SK-N-SH treated with all-trans-retinoic acid at 6 μM for 48 hours (cell line): ENCODE results near the gene BABAM2.
A peak's percentile ranks its signal among the peaks of the same experiment; 100 is the strongest.

Experiments
- ATAC-seq: fragments of 200-7000 bp; cut with Tn5 transposase; 3 replicates; pipeline ENCODE4 v1.9.1; 2020; ENCODE audit warnings: mild to moderate bottlenecking, moderate library complexity
- ARNTL ChIP-seq: fragments of 450-650 bp; formaldehyde crosslinking; IDR thresholded peaks from 2 replicates; pipeline ENCODE4 v1.5.0; 2020; ENCODE audit warnings: low read depth, mild to moderate bottlenecking, moderate library complexity, borderline replicate concordance
- BACH2 ChIP-seq: fragments of 250-450 bp; sonication (Bioruptor Pico); IDR thresholded peaks from 2 replicates; pipeline ENCODE4 v1.9.0; 2021; ENCODE audit warnings: mild to moderate bottlenecking, borderline replicate concordance
- CSDC2 ChIP-seq: fragments of 250-450 bp; sonication (Bioruptor Pico); IDR thresholded peaks from 2 replicates; pipeline ENCODE4 v1.5.0; 2020; ENCODE audit warnings: mild to moderate bottlenecking, moderate library complexity
- ESRRG ChIP-seq: fragments of 250-450 bp; sonication (Bioruptor Pico); IDR thresholded peaks from 2 replicates; pipeline ENCODE4 v1.6.1; 2021; ENCODE audit warnings: mild to moderate bottlenecking
- GLIS3 ChIP-seq: fragments of 250-450 bp; sonication (Bioruptor Pico); IDR thresholded peaks from 2 replicates; pipeline ENCODE4 v1.5.0; 2020; ENCODE audit warnings: mild to moderate bottlenecking, moderate library complexity
- ISL1 ChIP-seq: fragments of 250-450 bp; sonication (Bioruptor Pico); IDR thresholded peaks from 2 replicates; pipeline ENCODE4 v2.1.2; 2022; ENCODE audit warnings: mild to moderate bottlenecking, moderate library complexity
- OSR1 ChIP-seq: fragments of 250-450 bp; sonication (Bioruptor Pico); IDR thresholded peaks from 2 replicates; pipeline ENCODE4 v1.8.0; 2022; ENCODE audit warnings: moderate library complexity, mild to moderate bottlenecking, inconsistent platforms
- PPARA ChIP-seq: fragments of 250-450 bp; sonication (Bioruptor Pico); IDR thresholded peaks from 2 replicates; pipeline ENCODE4 v1.5.0; 2020; ENCODE audit warnings: mild to moderate bottlenecking, borderline replicate concordance
- SNAI2 ChIP-seq: fragments of 250-450 bp; sonication (Bioruptor Pico); IDR thresholded peaks from 2 replicates; pipeline ENCODE4 v1.5.0; 2020; ENCODE audit warnings: mild to moderate bottlenecking, moderate library complexity
- TOX ChIP-seq: fragments of 250-450 bp; sonication (Bioruptor Pico); IDR thresholded peaks from 2 replicates; pipeline ENCODE4 v1.8.0; 2021; ENCODE audit warnings: mild to moderate bottlenecking, moderate library complexity, borderline replicate concordance
- ZC3H10 ChIP-seq: fragments of 250-450 bp; sonication (Bioruptor Pico); IDR thresholded peaks from 2 replicates; pipeline ENCODE4 v1.5.1; 2021; ENCODE audit warnings: mild to moderate bottlenecking, moderate library complexity
- ZFP3 ChIP-seq: fragments of 250-450 bp; sonication (Bioruptor Pico); IDR thresholded peaks from 2 replicates; pipeline ENCODE4 v1.5.0; 2020; ENCODE audit warnings: mild to moderate bottlenecking, moderate library complexity
- ZFP30 ChIP-seq: fragments of 450-650 bp; formaldehyde crosslinking; IDR thresholded peaks from 2 replicates; pipeline ENCODE4 v1.5.0; 2022; ENCODE audit warnings: mild to moderate bottlenecking, moderate library complexity
- ZNF565 ChIP-seq: fragments of 450-650 bp; formaldehyde crosslinking; conservative IDR thresholded peaks from 2 replicates; pipeline ENCODE4 v1.5.0; 2020; ENCODE audit warnings: low read depth, mild to moderate bottlenecking, moderate library complexity
- ZNF70 ChIP-seq: fragments of 450-650 bp; formaldehyde crosslinking; IDR thresholded peaks from 2 replicates; pipeline ENCODE4 v1.5.0; 2020; ENCODE audit warnings: mild to moderate bottlenecking, moderate library complexity
- ZNF8 ChIP-seq: fragments of 450-650 bp; formaldehyde crosslinking; IDR thresholded peaks from 2 replicates; pipeline ENCODE4 v1.5.0; 2020; ENCODE audit warnings: mild to moderate bottlenecking, moderate library complexity
- TF ChIP-seq, protein P1 (sequence below): fragments of 250-450 bp; sonication (Bioruptor Pico); IDR thresholded peaks from 2 replicates; pipeline ENCODE4 v1.5.1; 2021; ENCODE audit warnings: mild to moderate bottlenecking, moderate library complexity
- TF ChIP-seq, protein P2 (sequence below): fragments of 250-450 bp; sonication (Bioruptor Pico); IDR thresholded peaks from 2 replicates; pipeline ENCODE4 v1.8.0; 2020; ENCODE audit warnings: mild to moderate bottlenecking, moderate library complexity, borderline replicate concordance
- TF ChIP-seq, protein P3 (sequence below): fragments of 250-450 bp; sonication (Bioruptor Pico); IDR thresholded peaks from 2 replicates; pipeline ENCODE4 v1.5.1; 2020; ENCODE audit warnings: low read depth, mild to moderate bottlenecking, moderate library complexity
- TF ChIP-seq, protein P4 (sequence below): fragments of 250-450 bp; sonication (Bioruptor Pico); IDR thresholded peaks from 2 replicates; pipeline ENCODE4 v1.5.0; 2020; ENCODE audit warnings: mild to moderate bottlenecking, moderate library complexity
- TF ChIP-seq, protein P5 (sequence below): fragments of 250-450 bp; sonication (Bioruptor Pico); IDR thresholded peaks from 2 replicates; pipeline ENCODE4 v1.8.0; 2021; ENCODE audit warnings: low read depth, mild to moderate bottlenecking, moderate library complexity, borderline replicate concordance

Gene BABAM2

DNA sequence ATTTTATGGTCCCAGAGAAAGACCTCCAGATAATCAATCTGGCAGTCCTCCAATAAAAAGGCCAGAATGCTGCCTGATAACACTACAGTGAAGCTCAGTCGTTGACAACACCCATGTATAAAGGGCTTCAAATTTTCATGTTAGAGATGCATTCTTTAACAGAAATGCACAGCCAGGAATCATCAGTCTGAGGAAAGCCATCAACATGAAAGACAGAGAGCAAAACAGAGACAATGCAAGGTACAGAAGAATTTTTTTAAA is 13.8 kb downstream of the BABAM2 start:
- ATAC-seq = no peak
- no peak for TF ChIP-seq ESRRG
- TF ChIP-seq SNAI2 (CRISPR knock-in tag) = no peak
- no peak for TF ChIP-seq OSR1 (CRISPR knock-in tag)
- no peak for TF ChIP-seq BACH2 (CRISPR knock-in tag)
- TF ChIP-seq, protein P1, sequence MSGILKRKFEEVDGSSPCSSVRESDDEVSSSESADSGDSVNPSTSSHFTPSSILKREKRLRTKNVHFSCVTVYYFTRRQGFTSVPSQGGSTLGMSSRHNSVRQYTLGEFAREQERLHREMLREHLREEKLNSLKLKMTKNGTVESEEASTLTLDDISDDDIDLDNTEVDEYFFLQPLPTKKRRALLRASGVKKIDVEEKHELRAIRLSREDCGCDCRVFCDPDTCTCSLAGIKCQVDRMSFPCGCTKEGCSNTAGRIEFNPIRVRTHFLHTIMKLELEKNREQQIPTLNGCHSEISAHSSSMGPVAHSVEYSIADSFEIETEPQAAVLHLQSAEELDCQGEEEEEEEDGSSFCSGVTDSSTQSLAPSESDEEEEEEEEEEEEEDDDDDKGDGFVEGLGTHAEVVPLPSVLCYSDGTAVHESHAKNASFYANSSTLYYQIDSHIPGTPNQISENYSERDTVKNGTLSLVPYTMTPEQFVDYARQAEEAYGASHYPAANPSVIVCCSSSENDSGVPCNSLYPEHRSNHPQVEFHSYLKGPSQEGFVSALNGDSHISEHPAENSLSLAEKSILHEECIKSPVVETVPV (CRISPR knock-in tag) = no peak
- TF ChIP-seq ISL1 = no peak

DNA sequence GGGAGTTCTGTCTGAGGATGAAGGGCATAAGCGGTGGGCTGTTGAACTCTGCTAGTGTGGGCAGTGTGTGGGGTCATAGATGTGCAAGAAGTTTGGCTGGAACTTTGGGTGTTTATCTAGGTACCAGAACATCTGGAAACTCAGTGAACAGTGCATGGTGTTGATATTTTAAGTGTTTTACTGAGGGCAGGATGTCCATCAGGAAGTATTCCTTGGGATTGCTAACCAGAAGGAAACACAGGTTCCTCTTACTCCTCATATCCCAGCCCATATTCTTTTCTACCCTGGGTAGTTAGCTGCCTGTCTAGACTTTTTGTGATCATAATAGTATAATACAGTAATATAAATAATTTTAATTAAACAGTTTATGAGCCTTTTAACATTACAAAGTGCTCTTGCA is 15.5 kb downstream of the BABAM2 start:
- TF ChIP-seq ZFP3 (CRISPR knock-in tag) (no peak), ESRRG (no peak), ARNTL (no peak), ZNF565 (CRISPR knock-in tag) (no peak), ZFP30 (CRISPR knock-in tag) (no peak), BACH2 (CRISPR knock-in tag) (no peak), TOX (CRISPR knock-in tag) (no peak), ZNF70 (CRISPR knock-in tag) (no peak), GLIS3 (CRISPR knock-in tag) (no peak), ZC3H10 (CRISPR knock-in tag) (no peak), ZNF8 (no peak), ISL1 (no peak), CSDC2 (CRISPR knock-in tag) (no peak), PPARA (CRISPR knock-in tag) (no peak), OSR1 (CRISPR knock-in tag) (no peak)
- TF ChIP-seq, protein P2, sequence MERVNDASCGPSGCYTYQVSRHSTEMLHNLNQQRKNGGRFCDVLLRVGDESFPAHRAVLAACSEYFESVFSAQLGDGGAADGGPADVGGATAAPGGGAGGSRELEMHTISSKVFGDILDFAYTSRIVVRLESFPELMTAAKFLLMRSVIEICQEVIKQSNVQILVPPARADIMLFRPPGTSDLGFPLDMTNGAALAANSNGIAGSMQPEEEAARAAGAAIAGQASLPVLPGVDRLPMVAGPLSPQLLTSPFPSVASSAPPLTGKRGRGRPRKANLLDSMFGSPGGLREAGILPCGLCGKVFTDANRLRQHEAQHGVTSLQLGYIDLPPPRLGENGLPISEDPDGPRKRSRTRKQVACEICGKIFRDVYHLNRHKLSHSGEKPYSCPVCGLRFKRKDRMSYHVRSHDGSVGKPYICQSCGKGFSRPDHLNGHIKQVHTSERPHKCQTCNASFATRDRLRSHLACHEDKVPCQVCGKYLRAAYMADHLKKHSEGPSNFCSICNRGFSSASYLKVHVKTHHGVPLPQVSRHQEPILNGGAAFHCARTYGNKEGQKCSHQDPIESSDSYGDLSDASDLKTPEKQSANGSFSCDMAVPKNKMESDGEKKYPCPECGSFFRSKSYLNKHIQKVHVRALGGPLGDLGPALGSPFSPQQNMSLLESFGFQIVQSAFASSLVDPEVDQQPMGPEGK (CRISPR knock-in tag) = no peak
- TF ChIP-seq, protein P3, sequence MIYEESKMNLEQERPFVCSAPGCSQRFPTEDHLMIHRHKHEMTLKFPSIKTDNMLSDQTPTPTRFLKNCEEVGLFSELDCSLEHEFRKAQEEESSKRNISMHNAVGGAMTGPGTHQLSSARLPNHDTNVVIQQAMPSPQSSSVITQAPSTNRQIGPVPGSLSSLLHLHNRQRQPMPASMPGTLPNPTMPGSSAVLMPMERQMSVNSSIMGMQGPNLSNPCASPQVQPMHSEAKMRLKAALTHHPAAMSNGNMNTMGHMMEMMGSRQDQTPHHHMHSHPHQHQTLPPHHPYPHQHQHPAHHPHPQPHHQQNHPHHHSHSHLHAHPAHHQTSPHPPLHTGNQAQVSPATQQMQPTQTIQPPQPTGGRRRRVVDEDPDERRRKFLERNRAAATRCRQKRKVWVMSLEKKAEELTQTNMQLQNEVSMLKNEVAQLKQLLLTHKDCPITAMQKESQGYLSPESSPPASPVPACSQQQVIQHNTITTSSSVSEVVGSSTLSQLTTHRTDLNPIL (CRISPR knock-in tag) = no peak
- TF ChIP-seq, protein P1 (CRISPR knock-in tag) = no peak
- TF ChIP-seq, protein P4, sequence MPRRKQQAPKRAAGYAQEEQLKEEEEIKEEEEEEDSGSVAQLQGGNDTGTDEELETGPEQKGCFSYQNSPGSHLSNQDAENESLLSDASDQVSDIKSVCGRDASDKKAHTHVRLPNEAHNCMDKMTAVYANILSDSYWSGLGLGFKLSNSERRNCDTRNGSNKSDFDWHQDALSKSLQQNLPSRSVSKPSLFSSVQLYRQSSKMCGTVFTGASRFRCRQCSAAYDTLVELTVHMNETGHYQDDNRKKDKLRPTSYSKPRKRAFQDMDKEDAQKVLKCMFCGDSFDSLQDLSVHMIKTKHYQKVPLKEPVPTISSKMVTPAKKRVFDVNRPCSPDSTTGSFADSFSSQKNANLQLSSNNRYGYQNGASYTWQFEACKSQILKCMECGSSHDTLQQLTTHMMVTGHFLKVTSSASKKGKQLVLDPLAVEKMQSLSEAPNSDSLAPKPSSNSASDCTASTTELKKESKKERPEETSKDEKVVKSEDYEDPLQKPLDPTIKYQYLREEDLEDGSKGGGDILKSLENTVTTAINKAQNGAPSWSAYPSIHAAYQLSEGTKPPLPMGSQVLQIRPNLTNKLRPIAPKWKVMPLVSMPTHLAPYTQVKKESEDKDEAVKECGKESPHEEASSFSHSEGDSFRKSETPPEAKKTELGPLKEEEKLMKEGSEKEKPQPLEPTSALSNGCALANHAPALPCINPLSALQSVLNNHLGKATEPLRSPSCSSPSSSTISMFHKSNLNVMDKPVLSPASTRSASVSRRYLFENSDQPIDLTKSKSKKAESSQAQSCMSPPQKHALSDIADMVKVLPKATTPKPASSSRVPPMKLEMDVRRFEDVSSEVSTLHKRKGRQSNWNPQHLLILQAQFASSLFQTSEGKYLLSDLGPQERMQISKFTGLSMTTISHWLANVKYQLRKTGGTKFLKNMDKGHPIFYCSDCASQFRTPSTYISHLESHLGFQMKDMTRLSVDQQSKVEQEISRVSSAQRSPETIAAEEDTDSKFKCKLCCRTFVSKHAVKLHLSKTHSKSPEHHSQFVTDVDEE = no peak
- TF ChIP-seq, protein P5, sequence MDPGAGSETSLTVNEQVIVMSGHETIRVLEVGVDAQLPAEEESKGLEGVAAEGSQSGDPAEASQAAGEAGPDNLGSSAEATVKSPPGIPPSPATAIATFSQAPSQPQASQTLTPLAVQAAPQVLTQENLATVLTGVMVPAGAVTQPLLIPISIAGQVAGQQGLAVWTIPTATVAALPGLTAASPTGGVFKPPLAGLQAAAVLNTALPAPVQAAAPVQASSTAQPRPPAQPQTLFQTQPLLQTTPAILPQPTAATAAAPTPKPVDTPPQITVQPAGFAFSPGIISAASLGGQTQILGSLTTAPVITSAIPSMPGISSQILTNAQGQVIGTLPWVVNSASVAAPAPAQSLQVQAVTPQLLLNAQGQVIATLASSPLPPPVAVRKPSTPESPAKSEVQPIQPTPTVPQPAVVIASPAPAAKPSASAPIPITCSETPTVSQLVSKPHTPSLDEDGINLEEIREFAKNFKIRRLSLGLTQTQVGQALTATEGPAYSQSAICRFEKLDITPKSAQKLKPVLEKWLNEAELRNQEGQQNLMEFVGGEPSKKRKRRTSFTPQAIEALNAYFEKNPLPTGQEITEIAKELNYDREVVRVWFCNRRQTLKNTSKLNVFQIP (CRISPR knock-in tag) = no peak
- ATAC-seq = no peak

DNA sequence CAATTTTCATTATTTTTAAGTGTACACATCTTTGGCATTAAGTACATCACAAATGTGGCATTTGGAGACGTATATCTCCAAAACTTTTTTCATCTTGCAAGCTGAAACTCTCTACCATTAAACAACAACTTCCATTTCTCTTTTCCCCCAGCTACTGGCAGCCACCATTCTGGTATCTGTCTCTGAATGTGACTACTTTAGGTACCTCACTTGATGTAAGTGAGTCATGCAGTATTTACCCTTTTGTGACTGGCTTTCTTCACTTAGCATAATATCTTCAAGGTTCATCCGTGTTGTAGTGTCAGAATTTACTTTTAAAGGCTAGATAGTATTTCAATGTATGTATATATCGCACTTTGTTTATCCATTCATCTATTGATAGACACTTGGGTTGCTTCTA is 17.0 kb downstream of the BABAM2 start:
- no peak for TF ChIP-seq ZNF565 (CRISPR knock-in tag)
- TF ChIP-seq SNAI2 (CRISPR knock-in tag) = 0 out of 2 replicates have a peak, but pooled peaks have one; percentile 26
- TF ChIP-seq, all 23 proteins: peak for 1

More for the DNA sequence above, 17.0 kb downstream of the BABAM2 start:
- ATAC-seq = no peak
